ENCODE measurements around the gene PDE6G.

- TF ChIP-seq POLR2A (IDR thresholded peaks at IDR 0.05) (no peak), CTCF (IDR thresholded peaks at IDR 0.05) (no peak)
Observed at GRCh38 chr17:81615401-81615930, 40.9 kb downstream of the PDE6G start.
